A673 (cell line): ENCODE data around the gene TPR. TPM values are rescaled to one million over a fixed set of nuclear protein-coding genes. Genes with fewer than 3 reads are reported as not detected.
A peak's percentile ranks its signal among the peaks of the same experiment; 100 is the strongest.

Experiments used
- BruUV-seq: library from RNA; stranded (reverse); fragments of 400-500 nt; replicated peaks from 2 replicates; lab custom pipeline; 2021; lab: Mats Ljungman, UMichigan
- CTCF ChIA-PET: fragments of 300-600 bp; sonication (Branson Sonifier 250); formaldehyde crosslinking; loops from one replicate; lab custom pipeline; 2022; ENCODE audit warnings: antibody characterized with exemption; lab: Charles Lee
- POLR2A ChIA-PET: fragments of 300-600 bp; sonication (Branson Sonifier 250); formaldehyde crosslinking; loops from one replicate; lab custom pipeline; 2022; ENCODE audit warnings: antibody characterized with exemption; ENCODE audit not compliant: low non-redundant PET; lab: Charles Lee
- DNase-seq: peaks from one replicate; pipeline ENCODE4 v3.0.0-alpha.2; 2015; ENCODE audit warnings: low spot score
- H3K27ac ChIP-seq: fragments of 200-600 bp; sonication (generic); 2 replicates; pipeline ENCODE4 v1.5.1; 2016; ENCODE audit warnings: mixed run types, low read depth, mild to moderate bottlenecking, mixed read lengths, antibody characterized with exemption, low read length; ENCODE audit not compliant: poor library complexity, severe bottlenecking
- H3K27me3 ChIP-seq: fragments of 200-600 bp; sonication (generic); replicated peaks from 2 replicates; pipeline ENCODE4 v1.6.1; 2017; ENCODE audit warnings: mixed run types, low read depth, mild to moderate bottlenecking, mixed read lengths, antibody characterized with exemption, low read length; ENCODE audit not compliant: insufficient read depth, poor library complexity
- H3K36me3 ChIP-seq: fragments of 200-600 bp; sonication (generic); 2 replicates; pipeline ENCODE4 v1.6.1; 2016; ENCODE audit warnings: mixed run types, mild to moderate bottlenecking, mixed read lengths, antibody characterized with exemption, low read length; ENCODE audit not compliant: insufficient read depth, poor library complexity, severe bottlenecking
- H3K4me1 ChIP-seq: fragments of 200-600 bp; sonication (generic); 2 replicates; pipeline ENCODE4 v1.6.1; 2017; ENCODE audit warnings: mixed run types, mild to moderate bottlenecking, mixed read lengths, antibody characterized with exemption, low read length; ENCODE audit not compliant: insufficient read depth, poor library complexity, severe bottlenecking
- H3K4me3 ChIP-seq: fragments of 200-600 bp; sonication (generic); 2 replicates; pipeline ENCODE4 v1.5.1; 2016; ENCODE audit warnings: low read depth, mixed run types, mild to moderate bottlenecking, mixed read lengths, low read length; ENCODE audit not compliant: poor library complexity, severe bottlenecking
- H3K9me3 ChIP-seq: fragments of 200-600 bp; sonication (generic); 2 replicates; pipeline ENCODE4 v1.6.1; 2016; ENCODE audit warnings: mixed run types, low read depth, mild to moderate bottlenecking, mixed read lengths, antibody characterized with exemption, low read length; ENCODE audit not compliant: poor library complexity, severe bottlenecking
- CTCF ChIP-seq: fragments of 300-800, 200-600 bp; sonication (generic); conservative IDR thresholded peaks from 2 replicates; pipeline ENCODE4 v1.5.1; 2017; ENCODE audit warnings: low read depth, mild to moderate bottlenecking, antibody characterized with exemption, low read length, moderate library complexity, mixed read lengths
- EZH2 ChIP-seq: fragments of 200-600 bp; sonication (generic); IDR thresholded peaks from 2 replicates; pipeline ENCODE4 v1.6.1; 2017; ENCODE audit warnings: borderline replicate concordance, low read depth, mild to moderate bottlenecking, mixed read lengths, antibody characterized with exemption, low read length; ENCODE audit not compliant: poor library complexity, severe bottlenecking
- intact Hi-C: fragments of 100-400 bp; cut with micrococcal nuclease; formaldehyde crosslinking; loops from one replicate; pipeline ENCODE4 v1.10.0; 2022; ENCODE audit not compliant: unreplicated experiment
- total RNA-seq: library from RNA; stranded (reverse); gene quantifications from 2 replicates; pipeline ENCODE4 v1.2.3, GENCODE V29; 2021

TPR gene
- total RNA-seq, 1 experiment from 2014 or later, result 137 TPM

GRCh38 chr1:186337554-186337953 is 37.5 kb downstream of the TPR start:
- Histone ChIP-seq H3K9me3 (no peaks in the 10 kb centered on the region), H3K4me1 (no peaks in the 10 kb centered on the region), H3K27me3 (no peaks in the 10 kb centered on the region), H3K4me3 (no peak overlapping the region), H3K27ac (no peak overlapping the region), H3K36me3 (peaks cover 98% of the 10 kb centered on the region)
- no TSS peak for BruUV-seq
- intact Hi-C loops, result no loop called here
- POLR2A ChIA-PET, result no interaction called here
- CTCF ChIA-PET, result no interaction called here
- DNase-seq, result no peak
- TF ChIP-seq CTCF (no peak), EZH2 (no peak)

- Histone ChIP-seq H3K4me1 (no peaks in the 10 kb centered on the region), H3K9me3 (no peaks in the 10 kb centered on the region), H3K27me3 (no peaks in the 10 kb centered on the region), H3K36me3 (peaks cover 89% of the 10 kb centered on the region), H3K27ac (no peak overlapping the region), H3K4me3 (no peak overlapping the region)
- BruUV-seq, result no TSS peak
- CTCF ChIA-PET, result interaction anchor here (0.6 kb wide), 1 partner anchor 26 kb away, joined by 3 read pairs; no protein-coding TSS in a partner anchor
- intact Hi-C loops, result no loop called here
- no peak for TF ChIP-seq EZH2
- TF ChIP-seq CTCF, result peak; percentile 61
- POLR2A ChIA-PET, result no interaction called here
- peak; percentile 35 for DNase-seq
Measured at GRCh38 chr1:186330758-186331157, 44.3 kb downstream of the TPR start.

GRCh38 chr1:186327331-186327730 is 47.7 kb downstream of the TPR start:
- Histone ChIP-seq H3K27ac (no peak overlapping the region), H3K9me3 (no peaks in the 10 kb centered on the region), H3K27me3 (no peaks in the 10 kb centered on the region), H3K4me3 (no peak overlapping the region), H3K36me3 (peaks cover 86% of the 10 kb centered on the region), H3K4me1 (no peaks in the 10 kb centered on the region)
- intact Hi-C loops, result loop anchor here (10.0 kb wide), 1 partner anchor 1023 kb away; no protein-coding TSS in a partner anchor
- CTCF ChIA-PET, result no interaction called here
- POLR2A ChIA-PET, result interaction anchor here (0.7 kb wide), 1 partner anchor 445 kb away, joined by 3 read pairs; no protein-coding TSS in a partner anchor
- no peak for DNase-seq
- BruUV-seq, result no TSS peak
- no peak for TF ChIP-seq EZH2
- TF ChIP-seq CTCF, result no peak
